ENCODE results near the gene COLGALT1. TPM values are rescaled to one million over a fixed set of nuclear protein-coding genes. Genes with fewer than 3 reads are reported as not detected.

Gene COLGALT1
- total RNA-seq, 3 donors from 2014 or later (not counting 1 experiment from before 2014, with no cell fraction given), result 39.0 to 55.4 (median 43.7) TPM

- Histone ChIP-seq H3K27me3 (ENCODE audit: control insufficient read depth, insufficient read depth, low read length) (peaks cover 7% of the 10 kb centered on the region), H3K27ac (ENCODE audit: low read length) (no peak overlapping the region), H3K4me3 (ENCODE audit: low read length) (no peak overlapping the region), H3K9me3 (ENCODE audit: control insufficient read depth, insufficient read depth, low read length) (no peaks in the 10 kb centered on the region), H3K4me1 (ENCODE audit: control insufficient read depth, insufficient read depth, low read length) (peaks cover 15% of the 10 kb centered on the region), H3K36me3 (ENCODE audit: control insufficient read depth, insufficient read depth, low read length) (no peaks in the 10 kb centered on the region)
- no peak for TF ChIP-seq CTCF (IDR thresholded peaks at IDR 0.05)
- Mint-ChIP-seq H3K27me3 (ENCODE audit: low read depth in 2 of 2) (peaks cover 34 to 38% of the 10 kb centered on the region in 2 donors), H3K4me3 (no peak overlapping the region), H3K36me3 (no peaks in the 10 kb centered on the region), H3K27ac (no peak overlapping the region), H3K4me1 (peaks cover 11 to 14% of the 10 kb centered on the region in 2 donors), H3K9me3 (no peaks in the 10 kb centered on the region)
- WGBS (ENCODE audit: insufficient coverage), result 59% methylated on average over 7 of the region's 7 CpGs
- ATAC-seq (no peak), DNase-seq (no peak)
- intact Hi-C loops (cut with micrococcal nuclease), result no loop called here
Measured at GRCh38 chr19:17602872-17603510, 47.5 kb downstream of the COLGALT1 start.

- H3K9me3 Mint-ChIP-seq, result no peaks in the 10 kb centered on the region
- Histone ChIP-seq H3K27me3 (ENCODE audit: control insufficient read depth, insufficient read depth, low read length) (peaks cover 7% of the 10 kb centered on the region), H3K4me1 (ENCODE audit: control insufficient read depth, insufficient read depth, low read length) (peaks cover 15% of the 10 kb centered on the region), H3K36me3 (ENCODE audit: control insufficient read depth, insufficient read depth, low read length) (no peaks in the 10 kb centered on the region), H3K9me3 (ENCODE audit: control insufficient read depth, insufficient read depth, low read length) (no peaks in the 10 kb centered on the region), H3K4me3 (ENCODE audit: low read length) (no peak overlapping the region), H3K27ac (ENCODE audit: low read length) (no peak overlapping the region)
- WGBS (ENCODE audit: insufficient coverage), result 68% methylated on average over 8 of the region's 8 CpGs
- H3K27ac Mint-ChIP-seq, result no peak overlapping the region
- H3K4me3 Mint-ChIP-seq, result no peak overlapping the region
- no peak for DNase-seq
- H3K27me3 Mint-ChIP-seq (ENCODE audit: low read depth in 2 of 2), result peaks cover 34 to 38% of the 10 kb centered on the region in 2 donors
- no peak for TF ChIP-seq CTCF (IDR thresholded peaks at IDR 0.05)
- intact Hi-C loops (cut with micrococcal nuclease), result no loop called here
- H3K4me1 Mint-ChIP-seq, result peaks cover 11 to 14% of the 10 kb centered on the region in 2 donors
- H3K36me3 Mint-ChIP-seq, result no peaks in the 10 kb centered on the region
- ATAC-seq, result no peak
Measured at GRCh38 chr19:17604372-17605025, 49.0 kb downstream of the COLGALT1 start.

GRCh38 chr19:17605117-17605516 lies 49.7 kb downstream of the COLGALT1 start:
- WGBS (ENCODE audit: insufficient coverage), result 92% methylated on average over 8 of the region's 8 CpGs
- H3K27ac ChIP-seq (ENCODE audit: low read length), result no peak overlapping the region
- H3K9me3 ChIP-seq (ENCODE audit: control insufficient read depth, insufficient read depth, low read length), result no peaks in the 10 kb centered on the region
- H3K4me3 ChIP-seq (ENCODE audit: low read length), result no peak overlapping the region
- Mint-ChIP-seq H3K27me3 (ENCODE audit: low read depth in 2 of 2) (peaks cover 34 to 38% of the 10 kb centered on the region in 2 donors), H3K4me1 (peaks cover 11 to 14% of the 10 kb centered on the region in 2 donors), H3K27ac (no peak overlapping the region), H3K4me3 (no peak overlapping the region), H3K36me3 (no peaks in the 10 kb centered on the region), H3K9me3 (no peaks in the 10 kb centered on the region)
- intact Hi-C loops (cut with micrococcal nuclease), result no loop called here
- no peak for TF ChIP-seq CTCF (IDR thresholded peaks at IDR 0.05)
- peaks cover 15% of the 10 kb centered on the region for H3K4me1 ChIP-seq (ENCODE audit: control insufficient read depth, insufficient read depth, low read length)
- H3K27me3 ChIP-seq (ENCODE audit: control insufficient read depth, insufficient read depth, low read length), result peaks cover 7% of the 10 kb centered on the region
- DNase-seq, result no peak
- no peaks in the 10 kb centered on the region for H3K36me3 ChIP-seq (ENCODE audit: control insufficient read depth, insufficient read depth, low read length)
- ATAC-seq, result no peak
